Measurements from ENCODE around the gene CCN6. TPM values are rescaled to one million over a fixed set of nuclear protein-coding genes. Genes with fewer than 3 reads are reported as not detected.

Gene CCN6
- polyA plus RNA-seq, 1 donor from 2014 or later, result not detected

GRCh38 chr6:112041535-112041934, 12.4 kb upstream of the CCN6 start (continued):
- TF ChIP-seq MXI1 (conservative IDR thresholded peaks at IDR 0.05; ENCODE audit: poor library complexity, severe bottlenecking) (no peak), EP300 (conservative IDR thresholded peaks at IDR 0.05; ENCODE audit: poor library complexity, severe bottlenecking) (no peak), TAF1 (IDR thresholded peaks at IDR 0.05; ENCODE audit: low read depth) (no peak)

- peak overlapping the region; percentile 95 for H3K27ac ChIP-seq (ENCODE audit: low read length)
- no peaks in the 10 kb centered on the region for H3K79me2 ChIP-seq (replicated peaks; ENCODE audit: insufficient read depth, low read length)
- no peaks in the 10 kb centered on the region for H4K20me1 ChIP-seq (ENCODE audit: insufficient read depth)
- H3F3A ChIP-seq (ENCODE audit: insufficient read depth, low read length, poor library complexity, severe bottlenecking), result no peaks in the 10 kb centered on the region
- no peaks in the 10 kb centered on the region for H3K9me3 ChIP-seq (ENCODE audit: low read length)
- peak overlapping the region; percentile 69 for H3K4me3 ChIP-seq (ENCODE audit: low read length)
- no peaks in the 10 kb centered on the region for H3K9me2 ChIP-seq (ENCODE audit: insufficient read depth, low read length)
- peak overlapping the region; percentile 96 for H2AFZ ChIP-seq (ENCODE audit: low read depth, low read length)
- H3K4me2 ChIP-seq (ENCODE audit: low read length), result peak overlapping the region; percentile 60
- no peaks in the 10 kb centered on the region for H3K27me3 ChIP-seq (ENCODE audit: insufficient read depth, low read depth, low read length)
- H3K9ac ChIP-seq (ENCODE audit: low read length), result peak overlapping the region; percentile 83
- peak; percentile 84 for TF ChIP-seq MXI1 (conservative IDR thresholded peaks at IDR 0.05; ENCODE audit: poor library complexity, severe bottlenecking)
- peak; percentile 65 for TF ChIP-seq EP300 (conservative IDR thresholded peaks at IDR 0.05; ENCODE audit: poor library complexity, severe bottlenecking)
- no peak for TF ChIP-seq REST (IDR thresholded peaks at IDR 0.05; ENCODE audit: borderline replicate concordance)
- peak; percentile 93 for TF ChIP-seq POLR2AphosphoS5 (IDR thresholded peaks at IDR 0.05)
- TF ChIP-seq RAD21 (conservative IDR thresholded peaks at IDR 0.05), result peak; percentile 100
- peak; percentile 97 for TF ChIP-seq SMC3 (conservative IDR thresholded peaks at IDR 0.05; ENCODE audit: poor library complexity)
- peak; percentile 90 for TF ChIP-seq TAF1 (IDR thresholded peaks at IDR 0.05; ENCODE audit: low read depth)
- no peak for TF ChIP-seq EZH2 (IDR thresholded peaks at IDR 0.05; ENCODE audit: borderline replicate concordance, insufficient read depth, low read length, poor library complexity, severe bottlenecking)
- TF ChIP-seq, protein P1, sequence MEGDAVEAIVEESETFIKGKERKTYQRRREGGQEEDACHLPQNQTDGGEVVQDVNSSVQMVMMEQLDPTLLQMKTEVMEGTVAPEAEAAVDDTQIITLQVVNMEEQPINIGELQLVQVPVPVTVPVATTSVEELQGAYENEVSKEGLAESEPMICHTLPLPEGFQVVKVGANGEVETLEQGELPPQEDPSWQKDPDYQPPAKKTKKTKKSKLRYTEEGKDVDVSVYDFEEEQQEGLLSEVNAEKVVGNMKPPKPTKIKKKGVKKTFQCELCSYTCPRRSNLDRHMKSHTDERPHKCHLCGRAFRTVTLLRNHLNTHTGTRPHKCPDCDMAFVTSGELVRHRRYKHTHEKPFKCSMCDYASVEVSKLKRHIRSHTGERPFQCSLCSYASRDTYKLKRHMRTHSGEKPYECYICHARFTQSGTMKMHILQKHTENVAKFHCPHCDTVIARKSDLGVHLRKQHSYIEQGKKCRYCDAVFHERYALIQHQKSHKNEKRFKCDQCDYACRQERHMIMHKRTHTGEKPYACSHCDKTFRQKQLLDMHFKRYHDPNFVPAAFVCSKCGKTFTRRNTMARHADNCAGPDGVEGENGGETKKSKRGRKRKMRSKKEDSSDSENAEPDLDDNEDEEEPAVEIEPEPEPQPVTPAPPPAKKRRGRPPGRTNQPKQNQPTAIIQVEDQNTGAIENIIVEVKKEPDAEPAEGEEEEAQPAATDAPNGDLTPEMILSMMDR (IDR thresholded peaks at IDR 0.05; ENCODE audit: poor library complexity, severe bottlenecking), result peak; percentile 99
- no peaks in the 10 kb centered on the region for H3K36me3 ChIP-seq (ENCODE audit: insufficient read depth, low read length)
Measured at GRCh38 chr6:112043032-112044007, 10.6 kb upstream of the CCN6 start.

DNA sequence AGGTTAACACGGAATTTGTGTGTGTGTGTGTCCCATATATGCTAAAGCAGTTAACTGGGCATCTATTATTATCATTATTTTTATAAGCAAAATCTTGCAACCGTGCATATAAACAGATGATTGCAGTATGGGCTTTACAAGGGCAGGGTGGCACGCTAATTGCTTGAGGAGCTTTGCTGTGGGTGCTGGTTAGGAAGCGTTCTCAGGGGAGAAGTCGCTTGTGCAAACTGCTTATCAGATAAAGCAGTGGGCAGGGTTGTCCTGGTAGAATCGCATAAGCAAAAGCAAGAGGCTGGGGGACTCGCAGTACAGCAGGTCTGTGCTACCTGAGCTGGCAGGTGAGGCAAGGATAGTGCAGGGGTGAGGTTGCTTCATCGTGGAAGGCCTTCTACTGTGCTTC, 9.7 kb upstream of the CCN6 start:
- H3K4me2 ChIP-seq (ENCODE audit: low read length), result no peak overlapping the region
- H3K79me2 ChIP-seq (replicated peaks; ENCODE audit: insufficient read depth, low read length), result no peaks in the 10 kb centered on the region
- H2AFZ ChIP-seq (ENCODE audit: low read depth, low read length), result no peak overlapping the region
- H3K27me3 ChIP-seq (ENCODE audit: insufficient read depth, low read depth, low read length), result no peaks in the 10 kb centered on the region
- no peaks in the 10 kb centered on the region for H3K9me2 ChIP-seq (ENCODE audit: insufficient read depth, low read length)
- no peak overlapping the region for H3K27ac ChIP-seq (ENCODE audit: low read length)
- H3K9me3 ChIP-seq (ENCODE audit: low read length), result no peaks in the 10 kb centered on the region
- H3F3A ChIP-seq (ENCODE audit: insufficient read depth, low read length, poor library complexity, severe bottlenecking), result no peaks in the 10 kb centered on the region
- TF ChIP-seq, protein P1 (IDR thresholded peaks at IDR 0.05; ENCODE audit: poor library complexity, severe bottlenecking), result no peak
- no peaks in the 10 kb centered on the region for H3K36me3 ChIP-seq (ENCODE audit: insufficient read depth, low read length)
- no peak overlapping the region for H3K9ac ChIP-seq (ENCODE audit: low read length)
- H4K20me1 ChIP-seq (ENCODE audit: insufficient read depth), result no peaks in the 10 kb centered on the region
- H3K4me3 ChIP-seq (ENCODE audit: low read length), result no peak overlapping the region

All from neural cell (in vitro differentiated cells).